GM12872 (cell line): Measurements from ENCODE around the gene FBXO5.

Source experiments
- CTCF ChIP-seq: IDR thresholded peaks from 3 replicates; pipeline ENCODE4 v1.5.1; 2011; ENCODE audit warnings: low read depth, mild to moderate bottlenecking, low read length, moderate library complexity; ENCODE audit not compliant: insufficient read depth

Gene FBXO5

GRCh38 chr6:152976749-152977148, 6.1 kb downstream of the FBXO5 start:
- no peak for TF ChIP-seq CTCF

- TF ChIP-seq CTCF = no peak
These were observed 7.5 kb downstream of the FBXO5 start for GRCh38 chr6:152975204-152975915.

GRCh38 chr6:152973916-152974315, 8.9 kb downstream of the FBXO5 start:
- no peak for TF ChIP-seq CTCF

GRCh38 chr6:152969688-152970418, 13.0 kb downstream of the FBXO5 start:
- TF ChIP-seq CTCF = no peak

- TF ChIP-seq CTCF = no peak
These were observed 23.5 kb downstream of the FBXO5 start for GRCh38 chr6:152959333-152959732.

- no peak for TF ChIP-seq CTCF
These were observed 25.0 kb downstream of the FBXO5 start for GRCh38 chr6:152957796-152958195.

- TF ChIP-seq CTCF = 0 out of 3 replicates have a peak, but pooled peaks have one; percentile 13
These were observed 28.4 kb downstream of the FBXO5 start for GRCh38 chr6:152954443-152954842.
